K562 (cell line): ENCODE data around the gene COBLL1. TPM values are rescaled to one million over a fixed set of nuclear protein-coding genes. Genes with fewer than 3 reads are reported as not detected.

ENCODE experiments used
- ATAC-seq: fragments of 200-7000 bp; cut with Tn5 transposase; 3 replicates; pipeline ENCODE4 v1.9.1; 2020; ENCODE audit warnings: moderate library complexity
- BruUV-seq: library from RNA; stranded (reverse); fragments of 400-500 nt; replicated peaks from 2 replicates; lab custom pipeline; 2021; lab: Mats Ljungman, UMichigan
- CTCF ChIA-PET: fragments of 300-600 bp; formaldehyde crosslinking; extraction: SDS; loops from one replicate; lab custom pipeline; 2021; ENCODE audit warnings: low intra/inter-chr PET ratio; lab: Yijun Ruan, JAX
- POLR2A ChIA-PET: fragments of 300-600, 350-650 bp; sonication (Branson Sonifier 250); formaldehyde crosslinking; extraction: SDS; loops from one replicate; lab custom pipeline; 2021; ENCODE audit warnings: antibody characterized with exemption, inconsistent platforms; lab: Yijun Ruan, JAX
- DNase-seq, 4 experiments: peaks; one replicate each; pipeline versions ENCODE4 v3.0.0 to v3.0.0-alpha.2; 2011 to 2018; ENCODE audit warnings: low spot score in 3 of 4, mixed read lengths in 3 of 4; ENCODE audit errors: extremely low read depth in 1 of 4
- FAIRE-seq: peaks from 2 replicates; lab custom pipeline; 2011; peaks lifted over from hg19 to GRCh38; lab: Jason Lieb, UNC
- H2AFZ ChIP-seq: 2 replicates; pipeline ENCODE4 v1.6.0; 2011; ENCODE audit warnings: low read depth, low read length, control low read depth, inconsistent platforms
- H3K27ac ChIP-seq: fragments of 200-600 bp; 3 replicates; pipeline ENCODE4 v1.8.0; 2011; ENCODE audit warnings: low read depth, mild to moderate bottlenecking, control low read depth, inconsistent platforms, low read length, moderate library complexity, mixed read lengths; ENCODE audit errors: extremely low read depth
- H3K27me3 ChIP-seq, 2 experiments: fragments of 300-600 bp in 1 of 2; 2 replicates in 1 of 2; 3 replicates in 1 of 2; pipeline versions ENCODE4 v1.6.0 to v1.8.0; 2011; ENCODE audit warnings: inconsistent platforms in 2 of 2, low read length in 2 of 2, mild to moderate bottlenecking in 1 of 2, mixed read lengths in 1 of 2, moderate library complexity in 1 of 2; ENCODE audit not compliant: control insufficient read depth in 2 of 2, insufficient read depth in 2 of 2
- H3K36me3 ChIP-seq: fragments of 300-600 bp; 3 replicates; pipeline ENCODE4 v1.8.0; 2011; ENCODE audit warnings: mild to moderate bottlenecking, low read length, inconsistent platforms; ENCODE audit not compliant: control insufficient read depth, insufficient read depth
- H3K4me1 ChIP-seq, 2 experiments: fragments of 200-600 bp in 1 of 2; replicated peaks in 1 of 2; 2 replicates in 1 of 2; 3 replicates in 1 of 2; pipeline versions ENCODE4 v1.5.1 to v1.8.0; 2011; ENCODE audit warnings: inconsistent platforms in 2 of 2, low read length in 2 of 2, mild to moderate bottlenecking in 1 of 2, mixed read lengths in 1 of 2, moderate library complexity in 1 of 2; ENCODE audit not compliant: control insufficient read depth in 2 of 2, insufficient read depth in 2 of 2
- H3K4me2 ChIP-seq: 2 replicates; pipeline ENCODE4 v1.6.1; 2011; ENCODE audit warnings: low read length, control low read depth, inconsistent platforms, mixed read lengths; ENCODE audit not compliant: insufficient read depth
- H3K4me3 ChIP-seq: fragments of 200-600 bp; sonication (generic), shearing (Covaris generic); 2 replicates; pipeline ENCODE4 v1.5.1; 2016; ENCODE audit warnings: control low read depth, inconsistent platforms
- H3K79me2 ChIP-seq: fragments of 200-600 bp; 3 replicates; pipeline ENCODE4 v1.8.0; 2011; ENCODE audit warnings: low read length, inconsistent platforms; ENCODE audit not compliant: control insufficient read depth, insufficient read depth
- H3K9ac ChIP-seq, 2 experiments: 2 replicates each; pipeline versions ENCODE4 v1.6.0 to v1.6.1; 2011; ENCODE audit warnings: low read depth in 2 of 2, low read length in 2 of 2, control low read depth in 1 of 2, inconsistent platforms in 1 of 2, mild to moderate bottlenecking in 1 of 2, mixed read lengths in 1 of 2; ENCODE audit not compliant: insufficient read depth in 1 of 2
- H3K9me1 ChIP-seq: one replicate; pipeline ENCODE4 v1.6.0; 2011; ENCODE audit warnings: inconsistent platforms, mild to moderate bottlenecking, low read length, moderate library complexity; ENCODE audit not compliant: control insufficient read depth, insufficient read depth
- H3K9me3 ChIP-seq: replicated peaks from 2 replicates; pipeline ENCODE4 v1.5.1; 2011; ENCODE audit warnings: low read depth, low read length, inconsistent platforms; ENCODE audit not compliant: control insufficient read depth, insufficient read depth
- H4K20me1 ChIP-seq: replicated peaks from 2 replicates; pipeline ENCODE4 v1.6.1; 2011; ENCODE audit warnings: low read length, inconsistent platforms, mixed read lengths; ENCODE audit not compliant: control insufficient read depth, insufficient read depth
- GTF2E2 ChIP-seq: fragments of 200-800 bp; sonication (Bioruptor generic); IDR thresholded peaks from 2 replicates; pipeline ENCODE4 v1.6.1; 2016; ENCODE audit warnings: missing genetic modification characterization, missing compliant biosample characterization
- GTF2F1 ChIP-seq: IDR thresholded peaks from 2 replicates; pipeline ENCODE4 v1.6.1; 2011; ENCODE audit warnings: low read depth, low read length, improper control_type of control experiment
- POLR3A ChIP-seq: IDR thresholded peaks from 2 replicates; pipeline ENCODE4 v1.6.1; 2011; ENCODE audit warnings: borderline replicate concordance, mild to moderate bottlenecking, moderate library complexity; ENCODE audit not compliant: insufficient read length, insufficient read depth; ENCODE audit errors: extremely low read depth
- SETDB1 ChIP-seq: IDR thresholded peaks from one replicate; pipeline ENCODE4 v1.6.1; 2012; ENCODE audit warnings: low read length, control low read depth, inconsistent platforms
- STAT5A ChIP-seq: IDR thresholded peaks from 2 replicates; pipeline ENCODE4 v1.6.1; 2012; ENCODE audit warnings: low read length, inconsistent platforms, borderline replicate concordance
- TAF15 ChIP-seq: fragments of 200-400 bp; formaldehyde crosslinking; IDR thresholded peaks from 2 replicates; pipeline ENCODE4 v1.6.1; 2017; ENCODE audit warnings: mild to moderate bottlenecking, low read depth, low read length, moderate library complexity
- TAF7 ChIP-seq: fragments of 450-650 bp; IDR thresholded peaks from 2 replicates; pipeline ENCODE4 v1.6.1; 2016; ENCODE audit warnings: missing genetic modification characterization, missing compliant biosample characterization
- THRAP3 ChIP-seq: fragments of 450-650 bp; IDR thresholded peaks from 2 replicates; pipeline ENCODE4 v1.6.1; 2016; ENCODE audit warnings: mild to moderate bottlenecking, inconsistent platforms, borderline replicate concordance
- ZSCAN32 ChIP-seq: fragments of 450-650 bp; formaldehyde crosslinking; IDR thresholded peaks from 2 replicates; pipeline ENCODE4 v1.4.0; 2020; ENCODE audit warnings: mild to moderate bottlenecking, moderate library complexity
- WGBS: fragments of 100-300 bp; shearing (Covaris generic); methylation state at CpG from one replicate; pipeline ENCODE4 v1.1.6; 2016; ENCODE audit warnings: low coverage, mixed read lengths; ENCODE audit not compliant: insufficient coverage; ENCODE audit errors: missing lambda C conversion rate; 5-methylcytosine and 5-hydroxymethylcytosine counted together
- in situ Hi-C: fragments of 300-500 bp; cut with MboI; formaldehyde crosslinking; loops from 4 replicates; pipeline ENCODE4 v1.15.0; 2018; ENCODE audit warnings: inconsistent platforms, mixed read lengths
- intact Hi-C: fragments of 100-400 bp; cut with micrococcal nuclease; formaldehyde crosslinking; loops from 2 replicates; pipeline ENCODE4 v1.14.2; 2022
- polyA plus RNA-seq, 8 experiments: library from polyadenylated mRNA; depleted of rRNA in 4 of 8; stranded (reverse) in 5 of 8; unstranded in 3 of 8; fragments of >200 nt; fragmentation: Nextera tagmentation in 2 of 8; fragmentation: Illumina TruSeq in 1 of 8; extraction: Ambion mirVana in 2 of 8; extraction: Trizol in 1 of 8; gene quantifications; 2 replicates each; pipeline versions ENCODE4 v1.2.1 to v1.2.3, GENCODE V29; 2011 to 2014; ENCODE audit warnings: inconsistent platforms in 1 of 8, missing spikeins in 1 of 8
- total RNA-seq, 7 experiments: library from RNA; depleted of rRNA in 6 of 7; stranded (reverse); fragments of >200 nt in 6 of 7; fragmentation: Illumina TruSeq in 2 of 7; extraction: Trizol in 2 of 7; gene quantifications; 2 replicates each; pipeline versions ENCODE4 v1.2.1 to v1.2.3, GENCODE V29; 2011 to 2021; ENCODE audit warnings: low replicate concordance in 1 of 7
- TF ChIP-seq, protein P1 (sequence below): fragments of 200-400 bp; formaldehyde crosslinking; IDR thresholded peaks from 2 replicates; pipeline ENCODE4 v1.6.1; 2017; ENCODE audit warnings: mild to moderate bottlenecking, low read depth, low read length, moderate library complexity
- TF ChIP-seq, protein P2 (sequence below): fragments of 250-450 bp; sonication (Bioruptor Pico); IDR thresholded peaks from 2 replicates; pipeline ENCODE4 v1.5.0; 2021; ENCODE audit warnings: mild to moderate bottlenecking, moderate library complexity

COBLL1 gene
- total and polyA plus RNA-seq, 9 of the 15 experiments (the other 6 are each of a cell fraction or from before 2014, with no cell fraction given): 0.07 to 1.6 (median 0.71) TPM

DNA sequence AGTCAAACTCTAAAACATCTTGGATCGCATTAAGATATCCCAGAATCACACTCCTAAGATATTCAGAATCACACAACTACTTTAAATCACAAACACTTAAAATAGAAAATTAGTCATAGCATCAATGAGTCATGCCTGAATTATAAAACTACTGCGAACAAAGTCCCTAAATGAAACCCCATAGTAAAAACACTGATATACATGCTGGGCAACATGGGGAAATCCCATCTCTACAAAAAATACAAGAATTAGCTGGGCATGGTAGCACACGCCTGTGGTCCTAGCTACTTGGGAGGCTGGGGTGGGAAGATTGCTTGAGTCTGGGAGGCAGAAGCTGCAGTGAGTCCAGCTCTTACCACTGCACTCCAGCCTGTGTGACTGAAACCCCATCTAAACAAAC is 101.7 kb downstream of the COBLL1 start:
- no peak for TF ChIP-seq GTF2E2 (tag)
- TF ChIP-seq TAF7 (tag): no peak
- TF ChIP-seq THRAP3: no peak
- TF ChIP-seq POLR3A: no peak
- TF ChIP-seq STAT5A: no peak
- no peak for TF ChIP-seq GTF2F1
- TF ChIP-seq TAF15: no peak
- TF ChIP-seq, protein P1, sequence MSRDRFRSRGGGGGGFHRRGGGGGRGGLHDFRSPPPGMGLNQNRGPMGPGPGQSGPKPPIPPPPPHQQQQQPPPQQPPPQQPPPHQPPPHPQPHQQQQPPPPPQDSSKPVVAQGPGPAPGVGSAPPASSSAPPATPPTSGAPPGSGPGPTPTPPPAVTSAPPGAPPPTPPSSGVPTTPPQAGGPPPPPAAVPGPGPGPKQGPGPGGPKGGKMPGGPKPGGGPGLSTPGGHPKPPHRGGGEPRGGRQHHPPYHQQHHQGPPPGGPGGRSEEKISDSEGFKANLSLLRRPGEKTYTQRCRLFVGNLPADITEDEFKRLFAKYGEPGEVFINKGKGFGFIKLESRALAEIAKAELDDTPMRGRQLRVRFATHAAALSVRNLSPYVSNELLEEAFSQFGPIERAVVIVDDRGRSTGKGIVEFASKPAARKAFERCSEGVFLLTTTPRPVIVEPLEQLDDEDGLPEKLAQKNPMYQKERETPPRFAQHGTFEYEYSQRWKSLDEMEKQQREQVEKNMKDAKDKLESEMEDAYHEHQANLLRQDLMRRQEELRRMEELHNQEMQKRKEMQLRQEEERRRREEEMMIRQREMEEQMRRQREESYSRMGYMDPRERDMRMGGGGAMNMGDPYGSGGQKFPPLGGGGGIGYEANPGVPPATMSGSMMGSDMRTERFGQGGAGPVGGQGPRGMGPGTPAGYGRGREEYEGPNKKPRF: no peak
- TF ChIP-seq, protein P2, sequence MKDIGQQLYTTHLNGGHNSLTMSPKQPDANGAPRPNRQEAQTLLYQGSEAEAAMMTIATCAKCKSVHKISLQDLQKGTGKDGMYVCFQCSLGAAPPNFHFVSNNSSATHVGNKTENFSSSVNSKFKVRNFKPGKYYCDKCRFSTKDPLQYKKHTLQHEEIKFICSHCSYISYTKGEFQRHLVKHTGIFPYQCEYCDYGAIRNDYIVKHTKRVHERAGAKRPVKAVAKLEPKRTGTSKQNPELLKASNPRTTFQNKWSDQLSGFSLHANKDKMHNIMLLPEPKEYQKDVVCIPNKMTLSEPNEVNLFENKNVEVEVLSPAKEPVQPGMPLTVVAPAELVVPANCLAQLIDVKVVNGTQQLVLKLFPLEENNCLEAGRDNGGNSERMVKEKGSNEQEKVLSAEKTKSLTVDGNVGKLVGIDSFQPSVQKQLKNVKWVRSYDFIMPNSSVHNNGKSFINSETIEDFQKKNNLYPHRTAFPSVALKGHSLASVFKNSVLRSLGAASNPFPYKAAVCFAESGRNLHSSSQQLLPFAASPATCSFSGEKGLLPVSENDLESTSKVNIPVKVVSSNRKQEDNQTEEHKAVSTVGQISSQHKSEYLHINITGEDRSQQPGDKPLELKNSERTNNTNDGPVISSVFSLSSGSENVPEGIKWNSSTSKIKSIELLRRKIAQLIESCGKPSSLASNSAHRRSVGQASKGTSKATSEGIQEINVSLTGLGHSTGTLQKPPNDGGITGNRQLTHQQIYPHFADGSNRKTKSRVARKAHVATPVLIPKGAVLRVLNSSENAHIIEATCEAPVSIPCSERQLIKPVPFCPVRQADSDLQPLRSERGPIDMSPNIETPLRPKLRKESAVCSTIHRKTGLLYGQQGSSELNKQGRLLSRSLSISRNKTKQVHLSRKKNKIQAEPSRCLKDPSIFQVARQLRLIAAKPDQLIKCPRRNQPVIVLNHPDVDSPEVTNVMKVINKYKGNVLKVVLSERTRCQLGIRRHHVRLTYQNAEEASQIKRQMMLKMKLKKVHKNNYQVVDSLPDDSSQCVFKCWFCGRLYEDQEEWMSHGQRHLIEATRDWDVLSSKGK (CRISPR knock-in tag): no peak
- TF ChIP-seq ZSCAN32: no peak
- no peak for TF ChIP-seq SETDB1
- Histone ChIP-seq H3K9ac (no peak overlapping the region), H3K79me2 (no peaks in the 10 kb centered on the region), H3K9me1 (no peaks in the 10 kb centered on the region), H3K9me3 (no peaks in the 10 kb centered on the region), H3K4me1 (no peaks in the 10 kb centered on the region), H3K4me3 (no peak overlapping the region), H3K36me3 (no peaks in the 10 kb centered on the region), H2AFZ (no peak overlapping the region), H3K27ac (no peak overlapping the region), H3K4me2 (no peak overlapping the region), H3K27me3 (no peaks in the 10 kb centered on the region), H4K20me1 (no peaks in the 10 kb centered on the region)
- 3% methylated on average over 3 of the region's 3 CpGs for WGBS
- POLR2A ChIA-PET: no interaction called here
- FAIRE-seq (no peak), ATAC-seq (no peak), DNase-seq (no peak)
- in situ Hi-C loops: no loop called here
- intact Hi-C loops: no loop called here
- CTCF ChIA-PET: interaction anchor here (0.6 kb wide), 1 partner anchor 173 kb away, joined by 3 read pairs; no protein-coding TSS in a partner anchor
- no TSS peak for BruUV-seq
